GM23248 (cell line): ENCODE results near the gene MMRN1. TPM values are rescaled to one million over a fixed set of nuclear protein-coding genes. Genes with fewer than 3 reads are reported as not detected.

ENCODE experiments used
- DNase-seq: peaks from one replicate; pipeline ENCODE4 v3.0.0-alpha.2; 2015
- H2AFZ ChIP-seq: fragments of 200-600 bp; sonication (generic); 2 replicates; pipeline ENCODE4 v1.6.1; 2016; ENCODE audit warnings: antibody characterized with exemption
- H3F3A ChIP-seq: fragments of 200-600 bp; sonication (generic); 2 replicates; pipeline ENCODE4 v1.6.1; 2016; ENCODE audit warnings: mild to moderate bottlenecking, antibody characterized with exemption, mixed run types; ENCODE audit not compliant: insufficient read depth
- H3K27ac ChIP-seq: fragments of 200-600 bp; sonication (generic); 2 replicates; pipeline ENCODE4 v1.5.1; 2016; ENCODE audit warnings: mild to moderate bottlenecking
- H3K27me3 ChIP-seq: fragments of 200-600 bp; sonication (generic); replicated peaks from 2 replicates; pipeline ENCODE4 v1.6.1; 2016; ENCODE audit warnings: mild to moderate bottlenecking; ENCODE audit not compliant: insufficient read depth
- H3K36me3 ChIP-seq: fragments of 200-600 bp; sonication (generic); 2 replicates; pipeline ENCODE4 v1.6.1; 2016; ENCODE audit warnings: low read depth, mild to moderate bottlenecking
- H3K4me1 ChIP-seq: fragments of 200-600 bp; sonication (generic); 2 replicates; pipeline ENCODE4 v1.6.1; 2016; ENCODE audit warnings: mild to moderate bottlenecking; ENCODE audit not compliant: insufficient read depth
- H3K4me2 ChIP-seq: fragments of 200-600 bp; sonication (generic); one replicate; pipeline ENCODE4 v1.6.1; 2016; ENCODE audit warnings: mild to moderate bottlenecking; ENCODE audit not compliant: unreplicated experiment
- H3K4me3 ChIP-seq: fragments of 200-600 bp; sonication (generic); 2 replicates; pipeline ENCODE4 v1.5.1; 2016; ENCODE audit warnings: mild to moderate bottlenecking
- H3K79me2 ChIP-seq: fragments of 200-600 bp; sonication (generic); 2 replicates; pipeline ENCODE4 v1.6.1; 2016; ENCODE audit warnings: mild to moderate bottlenecking; ENCODE audit not compliant: insufficient read depth
- H3K9ac ChIP-seq: fragments of 200-600 bp; sonication (generic); 2 replicates; pipeline ENCODE4 v1.6.1; 2016; ENCODE audit warnings: mild to moderate bottlenecking
- H3K9me2 ChIP-seq: fragments of 200-600 bp; sonication (generic); 2 replicates; pipeline ENCODE4 v1.6.1; 2016; ENCODE audit warnings: mixed run types, mild to moderate bottlenecking, moderate library complexity; ENCODE audit not compliant: insufficient read depth
- H3K9me3 ChIP-seq: fragments of 200-600 bp; sonication (generic); one replicate; pipeline ENCODE4 v1.6.1; 2017; ENCODE audit warnings: low read depth
- H4K20me1 ChIP-seq: fragments of 200-600 bp; sonication (generic); 2 replicates; pipeline ENCODE4 v1.6.0; 2016; ENCODE audit not compliant: insufficient read depth
- EZH2 ChIP-seq: fragments of 200-600 bp; sonication (generic); IDR thresholded peaks from 2 replicates; pipeline ENCODE4 v1.6.1; 2018; ENCODE audit warnings: antibody characterized with exemption, mild to moderate bottlenecking; ENCODE audit not compliant: insufficient read depth, poor library complexity, severe bottlenecking
- EZH2phosphoT487 ChIP-seq: fragments of 200-600 bp; sonication (generic); IDR thresholded peaks from 2 replicates; pipeline ENCODE4 v1.6.1; 2018; ENCODE audit warnings: antibody characterized with exemption, moderate library complexity, mild to moderate bottlenecking, low read depth; ENCODE audit not compliant: insufficient read depth
- WGBS, 2 experiments: methylation state at CpG; one replicate each; pipeline ENCODE4 v1.1.6; 2015 to 2017; ENCODE audit warnings: low lambda C conversion rate in 2 of 2, low coverage in 1 of 2; ENCODE audit errors: missing lambda C conversion rate in 2 of 2; 5-methylcytosine and 5-hydroxymethylcytosine counted together
- in situ Hi-C: fragments of 300-500 bp; cut with MboI; formaldehyde crosslinking; loops from 2 replicates; pipeline ENCODE4 v1.15.0; 2020
- polyA plus RNA-seq: library from polyadenylated mRNA; unstranded; fragments of >200 nt; fragmentation: Nextera tagmentation; extraction: Ambion mirVana; gene quantifications from 2 replicates; pipeline ENCODE4 v1.2.1, GENCODE V29; 2016
- total RNA-seq: library from RNA; depleted of rRNA; stranded (reverse); fragments of >200 nt; shearing (Covaris generic); gene quantifications from 2 replicates; pipeline ENCODE4 v1.2.3, GENCODE V29; 2014

Gene MMRN1
- total and polyA plus RNA-seq, 2 experiments from 2014 or later: not detected

GRCh38 chr4:89952458-89952857 lies 57.8 kb downstream of the MMRN1 start:
- no peaks in the 10 kb centered on the region for H3K9me2 ChIP-seq
- H3K36me3 ChIP-seq: no peaks in the 10 kb centered on the region
- H3K9me3 ChIP-seq: no peaks in the 10 kb centered on the region
- no peaks in the 10 kb centered on the region for H3F3A ChIP-seq
- in situ Hi-C loops: no loop called here
- DNase-seq: no peak
- no peak overlapping the region for H3K4me3 ChIP-seq
- no peak overlapping the region for H3K4me2 ChIP-seq
- no peak overlapping the region for H3K27ac ChIP-seq
- no peak overlapping the region for H2AFZ ChIP-seq
- 14 to 23% methylated on average over 3 of the region's 3 CpGs for WGBS, 2 experiments
- no peaks in the 10 kb centered on the region for H3K79me2 ChIP-seq
- no peak overlapping the region for H3K9ac ChIP-seq
- TF ChIP-seq EZH2 (no peak), EZH2phosphoT487 (no peak)
- no peaks in the 10 kb centered on the region for H3K27me3 ChIP-seq
- H3K4me1 ChIP-seq: no peaks in the 10 kb centered on the region
- H4K20me1 ChIP-seq: no peaks in the 10 kb centered on the region

DNA sequence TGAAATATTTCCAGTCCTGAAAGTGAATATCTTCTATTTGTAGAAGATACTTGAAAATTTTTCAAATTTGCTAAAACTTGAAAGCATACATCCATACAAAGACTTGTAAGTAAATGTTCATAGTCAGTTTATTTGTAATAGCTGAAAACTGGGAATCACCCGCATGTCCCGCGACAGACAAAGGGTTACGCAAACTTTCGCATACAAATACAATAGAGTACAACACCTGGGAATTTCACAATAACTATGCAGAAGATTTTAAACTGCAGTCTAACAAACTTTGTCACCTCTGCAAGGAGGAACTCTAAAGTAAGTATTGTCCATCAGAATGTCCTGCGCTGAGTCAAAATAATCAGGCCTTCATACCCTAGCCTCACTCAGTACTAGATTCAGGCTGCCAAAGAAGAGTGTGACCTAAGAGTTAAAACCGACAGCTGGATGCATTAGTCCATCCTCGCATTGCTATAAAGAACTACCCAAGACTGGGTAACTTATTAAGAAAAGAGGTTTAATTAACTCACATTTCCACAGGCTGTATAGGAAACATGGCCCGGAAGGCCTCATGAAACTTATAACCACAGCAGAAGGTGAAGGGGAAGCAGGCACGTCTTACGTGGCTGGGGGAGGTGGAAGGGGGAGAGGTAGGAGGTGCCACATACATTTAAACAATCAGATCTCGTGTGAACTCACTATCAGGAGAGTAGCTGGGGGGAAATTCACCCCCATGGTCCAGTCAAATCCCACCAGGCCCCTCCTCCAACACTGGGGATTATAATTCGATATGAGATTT lies 60.4 kb downstream of the MMRN1 start:
- H3K27me3 ChIP-seq: no peaks in the 10 kb centered on the region
- no peaks in the 10 kb centered on the region for H3K4me1 ChIP-seq
- H4K20me1 ChIP-seq: no peaks in the 10 kb centered on the region
- TF ChIP-seq EZH2phosphoT487 (no peak), EZH2 (no peak)
- in situ Hi-C loops: no loop called here
- no peak overlapping the region for H3K27ac ChIP-seq
- no peak overlapping the region for H3K4me2 ChIP-seq
- H3K9me2 ChIP-seq: no peaks in the 10 kb centered on the region
- no peak overlapping the region for H2AFZ ChIP-seq
- H3K9ac ChIP-seq: no peak overlapping the region
- no peaks in the 10 kb centered on the region for H3F3A ChIP-seq
- WGBS, 2 experiments: 58 to 59% methylated on average over 13 of the region's 13 CpGs
- no peaks in the 10 kb centered on the region for H3K9me3 ChIP-seq
- H3K79me2 ChIP-seq: no peaks in the 10 kb centered on the region
- H3K4me3 ChIP-seq: no peak overlapping the region
- no peak for DNase-seq
- no peaks in the 10 kb centered on the region for H3K36me3 ChIP-seq

- no peaks in the 10 kb centered on the region for H3K79me2 ChIP-seq
- H3K27me3 ChIP-seq: no peaks in the 10 kb centered on the region
- no peak overlapping the region for H3K27ac ChIP-seq
- H4K20me1 ChIP-seq: no peaks in the 10 kb centered on the region
- H3K4me1 ChIP-seq: no peaks in the 10 kb centered on the region
- no peak overlapping the region for H2AFZ ChIP-seq
- 19 to 25% methylated on average over 4 of the region's 4 CpGs for WGBS, 2 experiments
- no peak overlapping the region for H3K9ac ChIP-seq
- DNase-seq: no peak
- no peak overlapping the region for H3K4me3 ChIP-seq
- no peaks in the 10 kb centered on the region for H3F3A ChIP-seq
- no peaks in the 10 kb centered on the region for H3K9me3 ChIP-seq
- no peaks in the 10 kb centered on the region for H3K36me3 ChIP-seq
- in situ Hi-C loops: no loop called here
- TF ChIP-seq EZH2phosphoT487: no peak
- TF ChIP-seq EZH2: no peak
- no peak overlapping the region for H3K4me2 ChIP-seq
- H3K9me2 ChIP-seq: no peaks in the 10 kb centered on the region
These were observed 62.6 kb downstream of the MMRN1 start for GRCh38 chr4:89957046-89957926.

GRCh38 chr4:89981789-89982334 lies 87.2 kb downstream of the MMRN1 start:
- Histone ChIP-seq H2AFZ (no peak overlapping the region), H3F3A (no peaks in the 10 kb centered on the region), H3K27ac (no peak overlapping the region), H4K20me1 (no peaks in the 10 kb centered on the region), H3K4me1 (no peaks in the 10 kb centered on the region), H3K9ac (no peak overlapping the region), H3K4me3 (no peak overlapping the region), H3K9me3 (no peaks in the 10 kb centered on the region), H3K4me2 (no peak overlapping the region), H3K9me2 (no peaks in the 10 kb centered on the region), H3K36me3 (no peaks in the 10 kb centered on the region), H3K79me2 (no peaks in the 10 kb centered on the region), H3K27me3 (no peaks in the 10 kb centered on the region)
- TF ChIP-seq EZH2 (no peak), EZH2phosphoT487 (no peak)
- DNase-seq: no peak
- in situ Hi-C loops: no loop called here
- WGBS, 2 experiments: 25 to 26% methylated on average over 2 of the region's 2 CpGs
